NCI-H345 treated with DMSO at 0.1 percent for 48 hours (cell line): ENCODE results near the gene SGIP1.
A peak's percentile ranks its signal among the peaks of the same experiment; 100 is the strongest.

Experiments used
- DNase-seq: peaks from one replicate; lab custom pipeline; 2025; ENCODE audit not compliant: unreplicated experiment; lab: John Stamatoyannopoulos, UW

The SGIP1 gene, protein sequence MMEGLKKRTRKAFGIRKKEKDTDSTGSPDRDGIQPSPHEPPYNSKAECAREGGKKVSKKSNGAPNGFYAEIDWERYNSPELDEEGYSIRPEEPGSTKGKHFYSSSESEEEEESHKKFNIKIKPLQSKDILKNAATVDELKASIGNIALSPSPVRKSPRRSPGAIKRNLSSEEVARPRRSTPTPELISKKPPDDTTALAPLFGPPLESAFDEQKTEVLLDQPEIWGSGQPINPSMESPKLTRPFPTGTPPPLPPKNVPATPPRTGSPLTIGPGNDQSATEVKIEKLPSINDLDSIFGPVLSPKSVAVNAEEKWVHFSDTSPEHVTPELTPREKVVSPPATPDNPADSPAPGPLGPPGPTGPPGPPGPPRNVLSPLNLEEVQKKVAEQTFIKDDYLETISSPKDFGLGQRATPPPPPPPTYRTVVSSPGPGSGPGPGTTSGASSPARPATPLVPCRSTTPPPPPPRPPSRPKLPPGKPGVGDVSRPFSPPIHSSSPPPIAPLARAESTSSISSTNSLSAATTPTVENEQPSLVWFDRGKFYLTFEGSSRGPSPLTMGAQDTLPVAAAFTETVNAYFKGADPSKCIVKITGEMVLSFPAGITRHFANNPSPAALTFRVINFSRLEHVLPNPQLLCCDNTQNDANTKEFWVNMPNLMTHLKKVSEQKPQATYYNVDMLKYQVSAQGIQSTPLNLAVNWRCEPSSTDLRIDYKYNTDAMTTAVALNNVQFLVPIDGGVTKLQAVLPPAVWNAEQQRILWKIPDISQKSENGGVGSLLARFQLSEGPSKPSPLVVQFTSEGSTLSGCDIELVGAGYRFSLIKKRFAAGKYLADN

DNA sequence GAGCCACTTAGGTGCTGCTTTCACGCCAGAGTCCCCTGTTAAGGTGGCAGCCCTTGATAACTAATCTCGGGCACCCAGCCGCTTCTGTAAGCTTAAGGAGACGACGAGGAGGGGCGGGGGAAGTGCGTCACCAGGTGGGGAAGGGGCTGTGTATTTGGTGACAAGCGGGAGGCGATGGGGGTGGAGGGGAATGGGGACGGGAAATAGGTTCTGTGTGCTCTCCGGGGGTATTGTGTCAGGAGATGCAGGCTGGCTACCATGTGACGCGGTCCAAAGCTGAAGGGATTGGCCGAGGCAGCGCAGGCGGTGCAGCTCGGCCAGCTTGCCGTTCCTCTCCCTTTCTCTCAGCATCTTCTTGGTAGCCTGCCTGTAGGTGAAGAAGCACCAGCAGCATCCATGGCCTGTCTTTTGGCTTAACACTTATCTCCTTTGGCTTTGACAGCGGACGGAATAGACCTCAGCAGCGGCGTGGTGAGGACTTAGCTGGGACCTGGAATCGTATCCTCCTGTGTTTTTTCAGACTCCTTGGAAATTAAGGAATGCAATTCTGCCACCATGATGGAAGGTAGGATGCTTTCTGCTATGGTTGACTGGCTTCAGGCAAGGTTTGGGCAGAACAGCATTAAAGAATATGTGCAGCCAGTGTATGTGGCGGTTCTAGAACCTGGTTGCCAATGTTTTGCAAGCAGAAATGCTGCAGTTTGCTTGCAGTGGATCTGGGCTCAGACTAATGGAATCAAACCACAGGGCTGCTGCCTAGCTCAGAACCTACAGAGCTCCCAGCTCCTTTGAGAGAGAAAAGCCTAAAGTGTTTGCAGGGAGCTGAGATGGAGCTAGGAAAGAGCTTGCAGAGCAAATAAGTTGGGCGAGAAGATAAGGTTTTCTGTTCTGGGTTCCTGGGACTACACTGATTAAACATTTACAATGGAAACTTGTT is at the start of gene SGIP1:
TSS of gene SGIP1 (plus strand) at position 350 of the 937 bp plus-strand sequence. CDS start at position 556, 206 bp downstream.
- DNase-seq, result peak; percentile 63

DNA sequence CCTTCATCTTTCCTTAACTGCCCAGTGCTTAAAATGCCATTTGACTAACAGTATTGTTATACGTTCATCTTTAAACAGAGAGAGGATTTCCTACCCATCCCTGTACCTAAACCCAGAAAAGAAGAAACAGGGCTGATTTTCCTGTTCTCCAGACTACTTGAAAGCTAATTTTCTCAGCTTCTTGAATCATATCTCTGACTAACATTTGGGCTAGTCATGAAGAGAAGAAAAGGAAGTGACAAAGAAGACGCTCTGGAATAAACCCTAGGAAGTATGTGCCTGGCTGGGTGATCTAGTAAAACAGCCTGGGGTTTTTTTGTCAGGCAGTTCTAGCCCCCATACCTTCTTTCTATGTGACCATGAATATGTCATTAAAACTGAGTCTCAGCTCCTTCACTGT is 44.8 kb upstream of the SGIP1 start:
- no peak for DNase-seq

DNA sequence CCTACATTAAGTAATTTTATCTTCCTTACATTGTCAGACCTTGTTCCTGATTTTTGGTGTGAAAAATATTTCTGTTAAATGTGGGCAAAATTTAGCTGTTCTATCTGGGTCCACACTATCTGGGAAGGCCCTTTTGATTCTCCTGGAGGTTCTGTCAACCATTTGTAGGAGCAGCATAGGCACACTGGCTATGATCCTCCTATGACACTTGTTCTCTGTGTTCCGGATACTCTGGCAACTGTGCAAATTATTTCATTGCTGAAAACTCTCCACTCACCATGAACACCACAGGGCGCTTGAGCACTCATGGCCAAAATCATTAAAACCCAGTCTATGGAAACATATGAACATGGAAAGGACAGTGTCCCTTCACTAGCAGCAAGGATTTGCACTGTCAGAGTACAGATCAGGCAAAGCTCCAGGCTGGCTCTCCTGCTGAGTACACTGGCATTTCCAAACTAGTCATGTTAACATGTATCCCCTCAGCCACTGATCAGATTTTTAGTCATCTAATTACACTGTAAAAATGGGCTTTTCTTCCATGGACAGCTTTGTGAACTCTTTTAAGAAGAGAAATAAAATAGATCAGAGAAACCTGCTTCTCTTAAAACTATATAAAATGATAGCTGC is 43.9 kb upstream of the SGIP1 start:
- no peak for DNase-seq

DNA sequence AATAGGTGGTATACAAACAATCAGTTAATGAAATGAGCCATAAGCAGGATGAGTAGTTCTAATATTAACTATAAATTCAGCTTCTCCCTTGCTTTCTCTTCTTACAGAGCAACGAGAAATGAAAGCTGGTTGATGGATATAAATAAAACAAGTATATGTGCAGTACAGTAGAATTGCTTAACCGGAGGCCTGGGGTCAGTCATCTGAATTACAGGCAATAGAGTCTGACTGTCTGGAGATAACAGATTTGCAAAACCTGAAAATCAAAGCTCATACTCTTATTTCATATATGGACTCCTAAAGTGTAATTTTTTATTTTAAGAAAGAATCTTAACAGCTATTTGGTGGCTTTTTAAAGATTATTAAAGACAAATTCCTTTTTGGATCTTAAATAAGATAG is 43.1 kb upstream of the SGIP1 start:
- DNase-seq, result no peak

DNA sequence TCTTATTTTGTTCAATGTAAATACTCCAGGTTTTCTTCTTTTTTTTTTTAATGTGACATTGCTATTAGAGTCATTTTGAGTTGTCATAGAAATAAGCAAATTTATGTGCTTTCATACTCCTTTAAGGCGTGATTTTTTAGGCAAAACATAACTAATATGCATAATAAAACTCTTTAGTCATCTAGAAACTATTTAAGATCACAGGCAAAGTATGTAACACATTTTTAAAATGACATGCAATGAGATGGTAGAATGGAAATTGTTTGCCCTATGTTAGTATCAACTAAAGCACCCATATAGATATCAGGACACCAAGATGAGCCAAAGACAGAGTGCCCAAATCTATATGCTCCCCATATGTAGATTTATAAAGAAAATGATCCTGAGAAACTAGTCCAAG is 41.5 kb upstream of the SGIP1 start:
- no peak for DNase-seq

DNA sequence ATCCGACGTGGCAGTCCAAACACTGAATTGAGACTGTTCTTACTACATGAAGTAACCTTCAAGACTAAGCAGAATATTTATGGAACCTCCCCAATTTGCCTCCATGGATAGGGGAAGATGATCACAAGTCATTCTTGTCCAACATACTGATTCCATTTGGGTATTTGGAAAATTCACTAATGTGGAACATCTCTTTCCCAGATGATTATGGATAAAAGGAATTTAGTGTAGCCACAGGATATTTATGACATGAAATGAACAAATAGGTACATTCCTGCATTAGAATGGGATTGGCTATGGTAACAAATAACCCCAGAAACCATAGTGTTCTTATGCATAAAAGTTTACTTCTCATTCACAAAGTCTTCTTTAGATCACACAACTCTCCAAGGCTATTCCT is 40.2 kb upstream of the SGIP1 start:
- DNase-seq, result no peak

DNA sequence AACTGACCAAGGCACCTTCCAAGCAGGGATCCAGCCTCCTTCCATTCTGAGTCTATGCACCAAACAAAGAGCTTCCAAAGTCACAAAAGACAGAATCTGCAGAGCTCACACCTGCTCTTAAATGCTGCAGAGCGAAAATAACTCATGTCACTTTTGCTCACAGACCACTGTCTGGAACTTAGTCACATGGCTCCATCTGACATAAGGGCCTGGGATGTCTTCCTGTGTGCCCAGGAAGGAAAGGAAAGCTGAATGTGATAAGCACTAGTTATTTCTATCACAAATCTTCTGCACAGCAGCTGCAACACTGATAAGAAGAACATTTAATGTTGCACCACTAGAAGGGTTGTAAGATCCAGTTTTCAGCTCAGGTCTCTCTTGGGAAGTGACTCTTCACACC is 39.5 kb upstream of the SGIP1 start:
- DNase-seq, result no peak

DNA sequence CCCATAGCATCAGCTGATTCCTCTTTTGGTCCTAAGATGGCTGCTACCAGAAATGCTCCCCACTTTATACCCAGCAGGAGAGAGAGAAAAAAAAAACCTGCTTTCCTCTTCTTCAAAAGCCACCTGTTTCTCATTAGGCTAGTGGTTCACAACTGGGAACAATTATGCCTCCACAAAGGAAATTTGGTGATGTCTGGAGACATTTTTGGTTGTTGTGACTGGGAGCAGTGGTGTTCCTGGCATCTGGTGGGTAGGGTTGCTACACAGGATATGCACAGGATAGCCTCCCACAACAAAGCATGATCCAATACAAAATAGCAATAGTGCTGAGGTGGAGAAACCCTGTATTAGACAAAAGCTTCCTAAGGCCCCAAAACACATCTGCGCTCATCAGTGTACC is 38.5 kb upstream of the SGIP1 start:
- no peak for DNase-seq

DNA sequence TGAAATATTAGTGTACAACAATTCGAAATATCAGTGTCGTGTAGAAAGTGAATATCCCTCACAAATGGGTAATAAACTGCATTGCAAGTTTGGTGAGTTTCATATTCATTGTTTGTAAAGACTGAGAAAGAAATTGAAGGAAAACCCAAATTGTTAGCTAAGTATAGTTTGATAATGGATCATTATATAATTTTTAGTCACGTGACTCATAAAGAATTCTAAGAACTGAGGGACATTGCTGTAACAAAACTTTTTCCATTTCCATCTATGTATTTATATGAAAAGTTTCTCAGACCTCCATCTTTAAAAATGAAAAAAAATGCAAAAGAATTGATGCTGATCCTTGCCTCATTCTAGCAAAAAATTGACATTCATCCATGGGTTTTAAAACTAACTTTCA is 36.0 kb upstream of the SGIP1 start:
- no peak for DNase-seq

DNA sequence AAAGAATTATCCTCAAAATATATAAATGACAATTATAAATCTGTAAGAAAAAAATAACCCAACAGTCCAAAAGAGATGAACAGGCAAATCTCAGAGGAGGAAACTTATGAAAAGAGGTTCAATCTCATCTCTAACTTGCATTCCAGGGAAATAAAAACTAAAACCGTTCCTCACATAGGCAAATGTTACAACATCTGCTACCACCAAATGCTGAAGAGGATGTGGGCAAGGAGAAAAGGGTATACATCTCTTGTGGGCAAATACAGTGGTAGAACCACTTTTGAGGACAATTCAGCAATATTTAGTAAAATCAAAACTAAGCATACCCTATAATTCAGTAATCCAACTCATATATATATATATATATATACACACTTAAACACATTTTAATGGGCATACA is 33.7 kb upstream of the SGIP1 start:
- no peak for DNase-seq

DNA sequence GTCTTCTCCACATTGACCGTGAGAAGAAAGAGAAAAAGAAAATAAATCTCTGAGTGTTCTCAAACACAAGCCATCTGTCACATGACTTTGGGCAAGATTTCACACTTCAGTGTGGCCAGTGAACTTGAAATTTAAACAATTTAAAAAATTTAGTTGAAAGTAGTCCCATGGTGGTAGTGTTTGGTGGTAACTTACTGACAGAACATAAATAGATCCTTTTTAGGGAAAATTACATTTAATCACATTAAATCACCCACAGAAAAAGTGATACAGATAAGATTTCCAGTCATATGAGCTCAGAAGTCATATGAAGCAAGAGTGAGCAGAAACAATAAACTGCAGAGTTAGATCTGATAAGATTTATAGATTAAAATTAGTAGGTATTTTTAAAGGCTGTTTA is 31.9 kb upstream of the SGIP1 start:
- DNase-seq, result no peak

DNA sequence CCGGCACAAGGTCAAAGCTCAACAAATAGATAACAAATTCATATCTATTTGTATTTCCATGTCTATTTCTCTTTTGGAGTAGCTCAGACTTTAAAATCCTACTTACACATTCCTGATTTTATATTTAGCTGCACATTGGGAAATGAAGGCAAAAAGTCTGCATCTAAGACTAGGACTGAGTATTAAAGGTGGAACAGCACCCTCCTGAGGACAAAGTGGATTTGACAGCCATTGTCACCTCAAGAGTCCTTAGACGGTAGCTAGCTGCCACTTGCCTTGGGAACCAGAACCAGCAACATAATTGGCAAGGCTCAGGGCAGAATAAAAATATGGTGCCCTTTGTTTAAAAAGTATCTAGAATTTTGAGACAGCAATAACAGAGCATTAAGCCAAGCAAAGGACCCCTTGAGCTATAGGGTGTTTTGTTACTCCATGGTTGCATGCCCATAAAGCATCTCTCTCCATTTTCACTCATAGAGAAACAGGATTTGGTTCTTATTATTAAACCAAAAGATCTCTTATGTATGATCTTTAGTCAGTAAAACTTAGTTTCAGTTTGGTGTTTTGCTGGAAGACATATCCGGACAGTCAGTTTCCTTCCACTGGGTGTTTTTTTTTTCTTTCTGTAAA is 30.0 kb upstream of the SGIP1 start:
- peak; percentile 25 for DNase-seq

DNA sequence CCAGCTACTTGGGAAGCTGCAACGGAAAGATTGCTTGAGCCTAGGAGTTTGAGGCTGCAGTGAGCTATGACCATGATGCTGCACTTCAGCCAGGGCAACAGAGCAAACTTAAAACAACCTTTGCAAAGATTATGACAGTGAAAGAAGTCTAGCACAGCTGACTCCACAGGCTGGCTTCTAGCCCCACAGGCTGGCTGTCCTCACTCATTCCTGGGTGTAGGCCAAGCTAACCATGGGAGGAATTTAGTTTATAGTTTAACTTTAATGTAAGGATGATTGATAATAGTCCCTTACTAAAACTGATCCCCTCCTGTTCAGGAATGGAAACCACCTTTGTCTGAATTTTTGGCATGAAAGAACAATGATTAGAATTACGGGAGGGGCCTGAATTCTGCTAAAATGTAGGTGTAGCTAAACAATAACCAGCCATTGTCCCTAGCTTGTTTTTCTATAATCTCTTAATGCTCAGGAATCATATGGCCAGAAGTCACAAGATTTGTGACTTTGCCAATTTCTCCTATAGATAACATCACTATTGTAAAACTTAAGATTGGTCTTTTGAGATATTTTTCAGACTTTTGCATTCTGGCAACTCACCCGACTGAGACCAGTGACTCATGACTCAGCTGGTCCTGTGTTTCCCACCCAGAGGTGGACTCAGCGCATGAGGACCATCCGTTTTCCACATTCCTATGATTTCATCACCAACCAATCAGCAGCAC is 28.1 kb upstream of the SGIP1 start:
- DNase-seq, result no peak

DNA sequence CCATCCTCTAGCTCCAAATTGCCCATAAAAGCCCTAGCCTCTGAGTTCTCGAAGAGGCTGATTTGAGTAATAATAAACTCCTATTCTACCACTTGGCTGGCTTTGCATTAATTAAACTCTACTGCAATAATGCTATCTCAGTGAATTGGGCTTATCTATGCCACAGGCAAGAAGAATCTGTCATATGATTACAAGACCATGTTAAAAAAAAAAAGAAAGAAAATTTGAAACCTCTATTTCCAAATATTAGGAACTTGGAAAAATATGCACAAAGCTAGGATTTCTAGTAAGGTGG is 27.6 kb upstream of the SGIP1 start:
- no peak for DNase-seq

DNA sequence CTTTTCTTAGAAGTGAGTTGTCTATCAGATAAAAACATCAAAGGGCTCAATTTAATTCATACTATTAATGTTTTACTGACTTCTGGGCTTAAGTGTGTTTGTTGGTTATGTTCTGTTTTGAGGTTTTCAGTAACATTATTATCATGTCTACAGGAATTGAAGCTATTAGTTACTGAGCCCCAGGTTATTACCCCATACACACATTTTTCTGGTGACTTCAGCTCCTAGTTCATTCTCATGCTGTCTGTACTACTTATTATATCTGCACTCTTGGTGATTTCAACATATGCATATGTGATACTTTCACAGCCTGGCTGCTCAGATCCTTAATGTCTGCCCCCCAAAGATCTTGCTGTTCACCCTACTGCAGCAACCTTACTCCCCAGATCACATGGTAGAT is 27.0 kb upstream of the SGIP1 start:
- no peak for DNase-seq

DNA sequence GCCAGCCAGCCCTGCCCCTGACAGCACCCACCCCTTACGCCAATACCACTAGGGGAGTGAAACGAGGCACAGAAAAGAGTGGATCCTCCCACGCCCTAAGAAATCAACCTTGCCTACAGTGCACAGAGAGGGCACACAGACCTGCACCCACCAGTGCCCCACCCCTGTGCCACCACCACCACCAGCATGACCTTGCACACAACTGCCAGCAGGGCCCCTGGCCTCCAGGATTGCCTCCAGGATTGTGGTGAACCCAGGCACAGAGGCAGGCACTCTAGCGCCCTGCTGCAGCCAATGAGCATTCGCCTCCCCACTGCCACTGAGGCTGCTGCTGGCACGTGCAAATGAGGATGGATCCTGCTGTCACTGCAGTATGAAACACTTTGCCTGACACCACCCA is 23.5 kb upstream of the SGIP1 start:
- no peak for DNase-seq

DNA sequence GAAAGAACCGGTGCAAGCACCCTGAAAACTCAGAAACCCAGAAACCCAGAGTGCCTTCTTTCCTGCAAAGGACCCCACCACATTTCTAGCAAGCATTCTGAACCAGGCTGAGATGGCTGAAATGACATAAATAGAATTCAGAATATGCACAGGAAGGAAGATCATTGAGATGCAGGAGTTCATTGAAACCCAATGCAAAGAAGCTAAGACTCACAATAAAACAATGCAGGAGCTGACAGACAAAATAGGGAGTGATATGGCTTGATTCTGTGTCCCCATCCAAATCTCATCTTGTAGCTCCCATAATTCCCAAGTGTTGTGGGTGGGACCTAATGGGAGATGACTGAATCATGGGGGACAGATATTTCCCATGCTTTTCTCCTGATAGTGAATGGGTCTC is 22.8 kb upstream of the SGIP1 start:
- DNase-seq, result no peak

DNA sequence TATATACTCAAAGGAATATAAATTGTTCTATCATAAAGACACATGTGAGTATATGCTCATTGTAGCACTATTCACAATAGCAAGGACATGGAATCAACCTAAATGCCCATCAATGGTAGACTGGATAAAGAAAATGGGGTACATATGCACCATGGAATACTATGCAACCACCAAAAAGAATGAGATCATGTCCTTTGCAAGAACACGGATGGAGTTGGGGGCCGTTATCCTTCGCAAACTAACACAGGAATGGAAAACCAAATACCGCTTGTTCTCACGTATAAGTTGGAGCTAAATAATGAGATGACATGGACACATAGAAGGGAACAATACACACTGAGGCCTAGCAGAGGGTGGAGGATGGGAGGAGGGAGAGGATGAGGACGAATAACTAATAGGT is 16.0 kb upstream of the SGIP1 start:
- no peak for DNase-seq

DNA sequence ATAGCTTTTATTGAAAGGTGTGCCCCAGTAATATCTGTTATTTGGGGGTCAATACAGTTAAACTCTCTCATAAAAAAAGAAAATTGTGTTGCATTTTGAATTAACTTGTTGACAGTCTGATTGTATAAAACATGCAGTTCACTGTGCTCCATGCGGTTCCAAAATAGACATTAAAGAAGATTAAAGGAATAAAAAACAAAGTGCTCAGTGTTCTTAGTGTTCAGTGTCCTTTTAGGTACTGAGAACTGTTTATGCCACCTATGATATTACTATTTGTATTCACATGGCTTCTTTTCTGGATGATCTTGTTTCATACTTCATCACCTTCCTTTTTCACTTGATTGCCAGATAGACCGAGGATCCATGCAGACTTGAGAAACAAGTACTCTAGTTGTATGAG is 15.3 kb upstream of the SGIP1 start:
- no peak for DNase-seq

DNA sequence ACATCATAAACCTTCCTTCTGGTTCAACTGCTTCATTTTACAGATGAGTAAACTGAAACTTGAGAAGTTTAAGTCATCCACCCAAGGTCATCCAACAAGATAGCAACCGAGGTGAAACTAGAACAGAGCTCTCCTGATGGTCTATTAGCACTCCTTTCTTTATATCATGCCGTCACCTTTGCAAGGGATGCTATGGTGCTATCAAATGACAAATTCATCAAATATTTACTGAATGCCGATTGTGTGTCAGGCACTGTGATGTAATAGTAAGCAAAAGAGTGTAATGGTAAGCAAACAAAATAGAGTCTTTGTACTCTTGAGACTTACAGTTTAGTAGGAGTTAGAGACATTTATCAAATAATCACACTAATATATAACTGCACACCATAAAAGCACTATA is 14.0 kb upstream of the SGIP1 start:
- DNase-seq, result no peak
